NCI-H187 (cell line): ENCODE data around the gene ENO3.

Source experiments
- DNase-seq, 2 experiments: peaks; one replicate each; lab custom pipeline; 2025; lab: John Stamatoyannopoulos, UW

The ENO3 gene

GRCh38 chr17:4937553-4937952 is 13.4 kb upstream of the ENO3 start:
- no peak for DNase-seq

- DNase-seq = no peak
Observed at GRCh38 chr17:4938069-4938491, 12.8 kb upstream of the ENO3 start.

DNA sequence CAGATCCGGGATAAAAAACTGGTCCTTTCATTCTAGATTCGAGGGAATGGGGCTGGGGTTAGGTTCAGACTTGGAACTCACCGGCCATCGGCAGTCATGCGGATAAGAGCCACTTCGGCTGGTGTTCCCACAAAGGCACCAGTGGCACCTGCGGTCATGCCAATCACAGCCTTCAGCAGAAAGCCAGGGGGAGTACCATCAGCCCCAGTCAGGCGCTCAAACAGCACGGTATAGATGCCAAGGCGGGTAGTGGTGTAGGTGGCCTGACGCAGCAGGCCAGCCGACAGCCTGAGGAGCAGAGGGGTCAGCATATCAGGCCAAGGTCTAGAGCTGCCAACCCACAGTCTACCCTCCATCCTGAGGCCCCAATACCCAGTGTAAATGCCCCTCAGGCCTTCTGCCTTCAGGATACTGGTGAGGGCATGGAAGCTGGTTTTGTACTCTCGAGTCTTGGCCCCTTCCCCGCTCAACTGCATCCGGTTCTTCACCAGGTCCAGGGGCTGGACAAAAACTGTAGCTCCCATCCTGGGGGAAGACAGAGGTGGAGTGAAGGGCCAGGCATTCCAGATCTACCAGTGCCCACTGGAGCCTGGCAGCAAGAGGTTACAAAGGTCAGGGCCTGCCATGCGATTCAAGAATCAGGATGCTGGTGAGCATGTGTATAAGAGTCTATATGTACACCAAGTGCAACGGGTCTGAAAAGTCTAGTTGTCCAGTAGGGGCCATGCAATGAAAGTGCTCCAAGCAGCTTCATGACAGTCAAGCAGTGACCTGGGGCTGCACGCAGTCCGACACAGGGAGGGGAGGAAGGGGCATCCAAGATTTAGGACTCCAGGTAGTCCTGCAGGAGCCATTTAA is 12.0 kb upstream of the ENO3 start:
- no peak for DNase-seq

- DNase-seq = no peak
Observed at GRCh38 chr17:4939546-4939795, 11.4 kb upstream of the ENO3 start.

DNA sequence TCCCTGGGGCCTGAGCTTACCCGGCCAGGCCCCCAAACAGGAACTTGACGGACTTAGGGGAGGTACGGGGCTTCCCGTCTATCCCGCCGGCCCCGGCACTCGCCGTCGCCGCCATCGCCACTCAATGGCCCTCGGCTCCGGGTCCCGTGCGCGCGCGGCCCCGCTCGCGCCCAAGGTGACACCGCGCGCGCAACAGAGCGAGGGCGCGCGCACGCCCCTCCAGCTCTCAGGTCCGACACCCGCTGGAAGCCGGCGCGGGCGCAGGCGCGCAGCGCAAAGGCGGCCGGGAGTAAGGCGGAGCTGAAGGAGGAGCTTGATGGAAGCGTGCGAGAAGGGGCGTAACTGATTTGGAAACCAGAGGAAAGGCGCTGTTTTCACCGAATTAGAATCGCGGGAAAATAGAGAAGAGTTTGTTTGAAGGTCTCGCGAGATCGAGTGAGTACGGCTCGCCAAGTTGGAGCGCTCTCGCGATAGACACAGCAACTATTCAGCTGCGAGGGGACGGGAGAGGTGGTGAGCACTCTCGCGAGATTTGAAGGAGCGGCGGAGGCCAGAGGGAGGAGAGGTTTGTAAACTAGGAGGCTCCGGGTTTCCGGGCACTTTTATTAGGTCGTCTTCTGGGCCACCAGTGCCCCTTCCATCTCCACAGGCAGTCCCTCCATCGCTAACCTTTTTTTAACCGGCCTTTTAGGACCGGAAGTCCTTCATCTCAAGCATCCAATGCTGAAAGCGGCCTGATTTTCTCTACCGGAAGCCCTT is 10.9 kb upstream of the ENO3 start, which contains the start of the genes RNF167 and SLC25A11:
RNF167 (plus strand) TSS at position 473 of the 759 bp plus-strand sequence. CDS start 642 bp downstream, outside the sequence.
SLC25A11 (minus strand) TSS at position 251 of the 759 bp plus-strand sequence; CDS start at position 115, 136 bp downstream.
- DNase-seq = peak; percentile 78 to 79

GRCh38 chr17:4940555-4941318 is 10.2 kb upstream of the ENO3 start:
- no peak for DNase-seq

DNA sequence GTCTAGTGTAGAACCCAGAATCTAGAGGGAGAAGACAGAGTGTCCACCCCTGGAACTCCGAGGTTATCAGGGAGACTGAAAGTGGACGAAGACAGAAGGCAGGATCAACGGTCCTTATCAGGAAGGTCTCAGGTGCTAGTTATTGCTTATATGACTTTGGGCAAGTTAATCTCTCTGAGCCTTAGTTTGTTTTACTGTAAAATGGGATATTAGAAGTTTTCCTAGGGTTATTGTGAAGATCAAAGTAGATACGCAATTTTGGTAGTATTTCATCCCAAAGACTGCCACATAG is 9.7 kb upstream of the ENO3 start:
- DNase-seq = no peak

GRCh38 chr17:4942760-4943508 is 8.0 kb upstream of the ENO3 start:
- DNase-seq = no peak

DNA sequence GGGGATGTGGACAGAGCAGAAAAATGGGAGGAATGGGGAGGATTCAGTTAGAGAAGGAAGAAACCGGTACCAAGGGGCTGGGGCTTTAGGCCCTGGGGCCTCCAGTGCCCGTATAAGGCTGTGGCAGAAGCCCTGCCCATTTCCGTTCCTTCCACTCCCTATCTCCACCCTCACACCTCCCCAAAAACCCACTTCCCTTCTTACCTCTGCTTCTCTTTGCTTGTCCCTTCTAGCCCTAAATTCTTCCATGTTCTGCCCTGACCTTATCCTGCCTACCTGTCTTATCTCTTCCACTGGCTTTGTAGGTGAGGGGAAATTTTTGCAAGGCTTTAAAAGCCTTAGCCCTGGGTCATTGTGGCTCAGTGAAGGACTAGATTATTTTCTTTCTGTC is 6.8 kb upstream of the ENO3 start:
- DNase-seq = no peak

DNA sequence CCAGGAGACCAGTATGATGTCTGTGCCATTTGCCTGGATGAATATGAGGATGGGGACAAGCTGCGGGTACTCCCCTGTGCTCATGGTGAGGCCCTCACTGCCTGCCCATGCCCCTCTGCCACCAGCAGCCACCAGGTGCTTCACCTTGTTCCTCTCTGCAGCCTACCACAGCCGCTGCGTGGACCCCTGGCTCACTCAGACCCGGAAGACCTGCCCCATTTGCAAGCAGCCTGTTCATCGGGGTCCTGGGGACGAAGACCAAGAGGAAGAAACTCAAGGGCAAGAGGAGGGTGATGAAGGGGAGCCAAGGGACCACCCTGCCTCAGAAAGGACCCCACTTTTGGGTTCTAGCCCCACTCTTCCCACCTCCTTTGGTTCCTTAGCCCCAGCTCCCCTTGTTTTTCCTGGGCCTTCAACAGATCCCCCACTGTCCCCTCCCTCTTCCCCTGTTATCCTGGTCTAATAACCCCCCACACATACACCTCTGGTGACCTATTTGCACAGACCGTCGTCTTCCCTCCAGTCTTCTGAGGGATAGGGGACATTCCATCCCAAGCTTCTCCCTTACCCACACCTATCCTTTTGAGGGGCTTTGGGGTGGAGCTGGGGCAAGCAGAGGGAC is 6.3 kb upstream of the ENO3 start:
- DNase-seq = no peak

- DNase-seq = no peak
Observed at GRCh38 chr17:4945176-4945943, 5.6 kb upstream of the ENO3 start.

DNA sequence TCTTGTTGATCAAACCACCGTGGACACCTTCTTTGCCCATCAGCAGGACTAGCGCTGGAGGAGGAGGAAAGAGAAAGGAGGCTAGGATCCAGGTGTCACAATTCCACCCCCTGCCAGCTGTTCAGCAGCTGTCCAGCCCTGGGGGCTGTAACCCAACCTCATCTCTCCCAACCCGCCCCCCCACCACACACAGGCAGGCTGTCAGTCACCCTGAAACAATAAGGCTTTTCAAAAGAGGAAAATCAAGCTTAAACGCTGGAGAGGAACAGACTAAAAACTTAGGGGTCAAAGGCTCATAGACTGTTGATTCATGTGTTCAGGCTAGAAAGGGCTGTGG is 5.0 kb upstream of the ENO3 start:
- no peak for DNase-seq

- no peak for DNase-seq
Observed at GRCh38 chr17:4946312-4946976, 4.5 kb upstream of the ENO3 start.

DNA sequence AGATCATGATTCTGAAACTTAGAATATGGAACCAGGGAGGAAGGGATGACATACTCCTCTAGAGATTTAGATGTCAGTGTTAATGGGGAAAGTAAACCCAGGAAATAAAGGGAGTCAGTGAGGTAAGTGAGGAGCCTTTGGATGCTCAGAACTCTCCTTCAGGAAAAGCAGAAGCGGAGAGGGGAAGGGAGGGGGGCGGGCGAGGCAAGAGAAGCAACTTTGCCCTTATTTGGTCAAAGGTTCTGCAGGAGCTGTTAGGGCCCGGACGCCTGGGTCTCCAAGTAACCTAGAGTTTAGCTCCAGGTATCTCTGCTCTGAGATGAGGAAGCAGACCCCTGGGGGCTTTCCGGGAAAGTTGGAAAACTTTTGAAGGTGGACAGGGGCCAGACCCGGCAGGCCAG is 3.9 kb upstream of the ENO3 start:
- DNase-seq = no peak

DNA sequence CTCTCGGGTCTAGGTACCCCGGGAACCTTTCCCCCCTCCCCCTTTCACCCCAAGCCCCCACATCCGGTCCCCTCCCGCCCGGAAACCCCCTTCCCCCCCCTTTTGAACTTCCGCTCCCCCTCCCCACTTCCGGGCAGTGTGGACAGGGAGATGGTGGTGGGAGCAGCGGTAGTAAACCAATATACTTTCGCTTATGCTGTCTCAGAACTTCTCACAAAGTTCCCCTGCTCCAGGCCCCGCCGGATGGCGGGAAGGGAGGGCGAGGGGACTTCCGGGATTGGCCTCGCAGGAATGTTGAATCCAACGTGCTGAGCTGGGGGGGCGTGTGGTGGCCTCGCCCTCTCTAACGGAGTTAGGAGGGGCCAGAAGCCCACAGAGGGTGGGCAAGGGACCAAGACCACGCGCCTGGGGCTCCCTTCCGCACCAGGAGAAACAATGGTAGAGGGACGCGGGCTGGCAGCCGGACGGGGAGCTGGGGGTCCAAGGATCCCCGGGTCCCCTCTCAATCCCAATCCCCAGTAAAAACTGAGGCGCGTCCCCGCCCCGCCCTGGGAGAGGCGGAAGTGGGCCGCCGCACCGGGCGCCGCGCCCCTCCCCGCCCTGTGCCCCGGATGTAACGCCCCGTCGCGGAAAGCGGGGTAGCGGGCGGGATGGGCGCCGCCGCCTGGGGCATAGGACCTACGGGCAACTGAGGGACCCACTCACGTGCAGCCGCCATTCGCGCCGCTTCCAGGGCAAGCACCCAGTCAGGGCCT is 3.3 kb upstream of the ENO3 start:
- DNase-seq = no peak

DNA sequence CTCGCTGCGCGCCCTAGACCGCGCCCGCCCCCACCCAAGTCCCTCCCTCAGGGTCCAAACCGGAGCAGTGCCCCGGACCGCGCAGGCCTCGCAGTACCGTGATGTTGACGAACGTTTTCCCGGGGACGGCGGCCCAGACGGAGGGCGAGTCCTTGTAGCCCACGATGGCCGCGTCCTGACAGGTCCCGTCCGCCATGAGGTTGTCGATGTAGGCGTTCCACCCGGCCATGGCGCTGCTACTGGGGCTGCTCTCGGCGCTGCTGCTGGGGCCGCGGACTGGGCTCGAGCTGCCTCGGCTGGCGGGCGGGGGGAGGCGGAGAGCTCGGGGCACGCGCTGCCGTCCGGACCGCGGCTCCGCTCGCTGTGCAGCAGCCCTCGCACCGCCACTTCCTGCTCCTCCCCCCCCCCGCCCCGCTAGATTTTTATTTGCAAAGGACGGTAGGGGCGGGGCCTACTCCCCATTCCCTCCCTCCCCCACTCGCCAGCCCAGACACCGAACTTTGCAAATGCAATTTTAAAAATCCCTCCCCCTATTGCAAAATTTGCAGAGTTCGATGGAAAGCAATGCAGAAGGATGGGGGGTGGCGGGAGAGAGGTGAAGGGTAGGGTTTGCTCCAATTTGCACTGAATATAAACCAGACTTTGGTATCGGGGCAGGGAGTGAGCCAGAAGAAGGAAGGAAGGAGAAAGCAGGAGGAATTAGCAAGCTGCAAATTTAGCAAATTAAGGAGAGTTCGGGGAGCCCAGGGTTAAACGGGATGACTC is 2.6 kb upstream of the ENO3 start, which contains the start of gene PFN1:
PFN1 (minus strand) TSS at position 365 of the 765 bp plus-strand sequence; CDS start at position 229, 136 bp downstream.
- peak; percentile 25 to 49 for DNase-seq

GRCh38 chr17:4948931-4949320 is 2.0 kb upstream of the ENO3 start:
- peak; percentile 33 to 53 for DNase-seq

DNA sequence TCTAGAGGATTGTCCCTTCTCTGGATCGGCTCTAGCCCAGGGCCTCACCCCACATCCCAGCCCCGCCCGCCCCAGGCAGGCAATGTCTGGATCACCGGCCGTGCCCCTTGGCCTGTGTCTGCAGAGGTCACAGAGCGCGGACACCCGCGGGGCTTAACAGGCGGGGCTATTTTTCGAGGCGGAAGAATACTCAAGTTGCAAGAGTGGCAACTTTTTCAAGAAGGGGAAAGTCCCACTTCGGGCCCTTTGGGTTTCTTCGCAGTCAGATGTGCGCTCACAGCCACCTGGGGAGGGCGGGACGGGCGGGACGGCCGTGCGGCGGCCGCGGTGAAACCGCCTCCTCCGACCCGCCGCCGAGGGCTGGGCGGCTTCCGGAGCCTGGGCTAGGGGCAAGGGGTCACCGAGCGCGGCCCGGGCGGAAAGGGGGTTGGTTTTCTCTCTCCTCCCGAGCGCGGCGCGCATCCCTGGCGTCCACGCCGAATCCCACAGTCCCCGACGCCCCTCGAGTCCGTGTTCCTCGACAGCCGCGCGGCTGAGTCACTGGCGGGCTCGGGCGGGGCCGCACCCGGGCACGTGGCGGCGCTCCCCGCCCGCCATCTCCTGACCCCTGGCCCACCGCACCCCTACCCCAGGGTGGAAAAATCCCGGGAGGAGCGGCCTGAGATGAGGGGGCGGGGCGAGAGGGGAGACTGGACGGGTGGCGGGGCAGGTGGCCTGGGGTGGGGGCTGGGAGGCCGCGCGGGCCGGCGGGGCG is 1.4 kb upstream of the ENO3 start:
- no peak for DNase-seq
